GM19193 (cell line): ENCODE measurements around the gene PLXNB2.

ENCODE experiments used
- POLR2A ChIP-seq: IDR thresholded peaks from 4 replicates; pipeline ENCODE4 v1.6.1; 2011; ENCODE audit not compliant: insufficient read depth, insufficient read length; ENCODE audit errors: extremely low read depth

PLXNB2 gene

GRCh38 chr22:50298937-50299784 lies 8.3 kb downstream of the PLXNB2 start:
- TF ChIP-seq POLR2A, result no peak

- no peak for TF ChIP-seq POLR2A
These were observed 9.2 kb downstream of the PLXNB2 start for GRCh38 chr22:50298266-50298637.

GRCh38 chr22:50297510-50298265 lies 9.8 kb downstream of the PLXNB2 start:
- no peak for TF ChIP-seq POLR2A

- no peak for TF ChIP-seq POLR2A
These were observed 10.6 kb downstream of the PLXNB2 start for GRCh38 chr22:50296658-50297490.

GRCh38 chr22:50294319-50294656 lies 13.2 kb downstream of the PLXNB2 start:
- no peak for TF ChIP-seq POLR2A

GRCh38 chr22:50293441-50294318 lies 13.8 kb downstream of the PLXNB2 start:
- TF ChIP-seq POLR2A, result no peak

- no peak for TF ChIP-seq POLR2A
These were observed 14.6 kb downstream of the PLXNB2 start for GRCh38 chr22:50292643-50293440.

- no peak for TF ChIP-seq POLR2A
These were observed 17.4 kb downstream of the PLXNB2 start for GRCh38 chr22:50289942-50290630.

GRCh38 chr22:50289151-50289941 lies 18.1 kb downstream of the PLXNB2 start:
- TF ChIP-seq POLR2A, result no peak

GRCh38 chr22:50287731-50288130 lies 19.7 kb downstream of the PLXNB2 start:
- TF ChIP-seq POLR2A, result no peak

- TF ChIP-seq POLR2A, result no peak
These were observed 20.6 kb downstream of the PLXNB2 start for GRCh38 chr22:50286701-50287318.

- TF ChIP-seq POLR2A, result no peak
These were observed 21.2 kb downstream of the PLXNB2 start for GRCh38 chr22:50286275-50286674.

GRCh38 chr22:50285568-50286229 lies 21.7 kb downstream of the PLXNB2 start:
- TF ChIP-seq POLR2A, result no peak
